ENCODE data around the gene SCAMP3.

- TF ChIP-seq ZNF24 (IDR thresholded peaks at IDR 0.05): no peak
- TF ChIP-seq USF1 (IDR thresholded peaks at IDR 0.05; ENCODE audit: borderline replicate concordance, extremely low read length, insufficient read depth, low read depth, low read length): no peak
Measured at GRCh38 chr1:155300553-155301329, 38.6 kb upstream of the SCAMP3 start.

Data from GM12878 (cell line).